DND-41 (cell line): ENCODE results near the gene CDC14A.

Experiments
- CTCF ChIP-seq: IDR thresholded peaks from 2 replicates; pipeline ENCODE4 v1.5.1; 2012; ENCODE audit warnings: borderline replicate concordance, low read length, moderate library complexity, mild to moderate bottlenecking; ENCODE audit not compliant: poor library complexity, severe bottlenecking; ENCODE audit errors: extremely low read depth
- EZH2 ChIP-seq: IDR thresholded peaks from 3 replicates; pipeline ENCODE4 v1.6.1; 2012; ENCODE audit warnings: borderline replicate concordance, low read depth, mild to moderate bottlenecking, moderate library complexity, low read length, inconsistent platforms; ENCODE audit not compliant: severe bottlenecking

- TF ChIP-seq EZH2 (no peak), CTCF (no peak)
Observed at GRCh38 chr1:100532645-100533044, 180.3 kb downstream of the CDC14A start.
